GM23338 (cell line): Measurements from ENCODE around the gene AFAP1. TPM values are rescaled to one million over a fixed set of nuclear protein-coding genes. Genes with fewer than 3 reads are reported as not detected.

ENCODE experiments used
- ATAC-seq: fragments of 200-7000 bp; cut with Tn5 transposase; 3 replicates; pipeline ENCODE4 v1.9.1; 2020
- DNase-seq: peaks from one replicate; pipeline ENCODE4 v3.0.0-alpha.2; 2015; ENCODE audit warnings: low spot score
- H2AFZ ChIP-seq: fragments of 200-600 bp; sonication (generic); 2 replicates; pipeline ENCODE4 v1.8.0; 2016; ENCODE audit warnings: antibody characterized with exemption, mild to moderate bottlenecking, moderate library complexity
- H3F3A ChIP-seq: fragments of 200-600 bp; sonication (generic); replicated peaks from 2 replicates; pipeline ENCODE4 v1.8.0; 2017; ENCODE audit warnings: antibody characterized with exemption, mixed run types, low read depth
- H3K27ac ChIP-seq: fragments of 200-600 bp; sonication (generic); 2 replicates; pipeline ENCODE4 v1.6.1; 2016; ENCODE audit warnings: low read depth
- H3K27me3 ChIP-seq: fragments of 200-600 bp; sonication (generic); 2 replicates; pipeline ENCODE4 v1.8.0; 2016; ENCODE audit warnings: mild to moderate bottlenecking, mixed run types, moderate library complexity; ENCODE audit not compliant: insufficient read depth
- H3K36me3 ChIP-seq: fragments of 200-600 bp; sonication (generic); 2 replicates; pipeline ENCODE4 v1.8.0; 2016; ENCODE audit warnings: mild to moderate bottlenecking; ENCODE audit not compliant: insufficient read depth
- H3K4me1 ChIP-seq: fragments of 200-600 bp; sonication (generic); 2 replicates; pipeline ENCODE4 v1.8.0; 2016; ENCODE audit warnings: mild to moderate bottlenecking, moderate library complexity; ENCODE audit not compliant: insufficient read depth
- H3K4me2 ChIP-seq: fragments of 200-600 bp; sonication (generic); 2 replicates; pipeline ENCODE4 v1.7.1; 2017; ENCODE audit warnings: mixed run types
- H3K4me3 ChIP-seq: fragments of 200-600 bp; sonication (generic); 2 replicates; pipeline ENCODE4 v1.6.1; 2016; ENCODE audit warnings: mixed run types
- H3K79me2 ChIP-seq: fragments of 200-600 bp; sonication (generic); replicated peaks from 2 replicates; pipeline ENCODE4 v1.8.0; 2017; ENCODE audit warnings: mild to moderate bottlenecking; ENCODE audit not compliant: insufficient read depth
- H3K9me2 ChIP-seq: fragments of 200-600 bp; sonication (generic); 2 replicates; pipeline ENCODE4 v1.8.0; 2017; ENCODE audit not compliant: insufficient read depth
- H4K20me1 ChIP-seq: fragments of 200-600 bp; sonication (generic); replicated peaks from 2 replicates; pipeline ENCODE4 v1.8.0; 2017; ENCODE audit warnings: mild to moderate bottlenecking; ENCODE audit not compliant: insufficient read depth
- H3K27ac Mint-ChIP-seq: 2 replicates; pipeline ENCODE4 v1.8.0; 2020; ENCODE audit warnings: inconsistent platforms, mild to moderate bottlenecking, moderate library complexity, mixed read lengths
- H3K27me3 Mint-ChIP-seq: 3 replicates; pipeline ENCODE4 v1.8.0; 2022; ENCODE audit warnings: low read depth, mild to moderate bottlenecking, moderate library complexity, mixed read lengths, inconsistent platforms; ENCODE audit not compliant: insufficient read depth, poor library complexity
- H3K36me3 Mint-ChIP-seq: 3 replicates; pipeline ENCODE4 v1.8.0; 2021; ENCODE audit warnings: low read depth, mild to moderate bottlenecking, inconsistent platforms, moderate library complexity, mixed read lengths
- H3K4me1 Mint-ChIP-seq: 3 replicates; pipeline ENCODE4 v1.8.0; 2020; ENCODE audit warnings: mild to moderate bottlenecking, inconsistent platforms, mixed read lengths
- H3K4me3 Mint-ChIP-seq: 3 replicates; pipeline ENCODE4 v1.8.0; 2021; ENCODE audit warnings: moderate library complexity, mild to moderate bottlenecking, inconsistent platforms, mixed read lengths
- H3K9me3 Mint-ChIP-seq: 3 replicates; pipeline ENCODE4 v1.8.0; 2020; ENCODE audit warnings: moderate library complexity, mild to moderate bottlenecking, inconsistent platforms, mixed read lengths
- ETS1 ChIP-seq: IDR thresholded peaks from 2 replicates; pipeline ENCODE4 v1.6.1; 2016; ENCODE audit warnings: antibody characterized with exemption
- EZH2 ChIP-seq: fragments of 200-600 bp; sonication (generic); IDR thresholded peaks from one replicate; pipeline ENCODE4 v1.8.0; 2017; ENCODE audit warnings: antibody characterized with exemption, mild to moderate bottlenecking, low read depth; ENCODE audit not compliant: unreplicated experiment
- EZH2phosphoT487 ChIP-seq: fragments of 200-600 bp; sonication (generic); IDR thresholded peaks from one replicate; pipeline ENCODE4 v1.8.1; 2018; ENCODE audit warnings: antibody characterized with exemption; ENCODE audit not compliant: unreplicated experiment
- POLR2AphosphoS5 ChIP-seq: IDR thresholded peaks from 2 replicates; pipeline ENCODE4 v1.6.1; 2016; ENCODE audit warnings: antibody characterized with exemption, low read depth
- STAT1 ChIP-seq: IDR thresholded peaks from one replicate; pipeline ENCODE4 v1.6.1; 2016; ENCODE audit warnings: antibody characterized with exemption; ENCODE audit not compliant: unreplicated experiment
- ZNF114 ChIP-seq: fragments of 250-450 bp; sonication (Bioruptor Pico); IDR thresholded peaks from 2 replicates; pipeline ENCODE4 v1.5.0; 2020; ENCODE audit warnings: mild to moderate bottlenecking, moderate library complexity
- ZNF331 ChIP-seq: fragments of 250-450 bp; sonication (Bioruptor Pico); IDR thresholded peaks from 2 replicates; pipeline ENCODE4 v1.5.0; 2020; ENCODE audit warnings: low read depth, mild to moderate bottlenecking, moderate library complexity
- polyA plus RNA-seq: library from polyadenylated mRNA; unstranded; fragments of >200 nt; fragmentation: Nextera tagmentation; extraction: Ambion mirVana; gene quantifications from 2 replicates; pipeline ENCODE4 v1.2.1, GENCODE V29; 2016
- total RNA-seq: library from RNA; depleted of rRNA; stranded (reverse); fragments of >200 nt; shearing (Covaris generic); gene quantifications from 2 replicates; pipeline ENCODE4 v1.2.3, GENCODE V29; 2014
- TF ChIP-seq, protein P1 (sequence below): IDR thresholded peaks from one replicate; pipeline ENCODE4 v1.6.1; 2018; ENCODE audit warnings: antibody characterized with exemption; ENCODE audit not compliant: unreplicated experiment
- TF ChIP-seq, protein P2 (sequence below), 2 experiments: fragments of 200-600 bp in 1 of 2; sonication (generic) in 1 of 2; conservative IDR thresholded peaks; 2 replicates each; pipeline versions ENCODE4 v1.5.1 to v1.6.1; 2016 to 2017; ENCODE audit warnings: antibody characterized with exemption in 2 of 2, low read depth in 2 of 2, mild to moderate bottlenecking in 2 of 2, moderate library complexity in 1 of 2

The AFAP1 gene
- total and polyA plus RNA-seq, 2 experiments from 2014 or later = 6.5 to 21.5 TPM

DNA sequence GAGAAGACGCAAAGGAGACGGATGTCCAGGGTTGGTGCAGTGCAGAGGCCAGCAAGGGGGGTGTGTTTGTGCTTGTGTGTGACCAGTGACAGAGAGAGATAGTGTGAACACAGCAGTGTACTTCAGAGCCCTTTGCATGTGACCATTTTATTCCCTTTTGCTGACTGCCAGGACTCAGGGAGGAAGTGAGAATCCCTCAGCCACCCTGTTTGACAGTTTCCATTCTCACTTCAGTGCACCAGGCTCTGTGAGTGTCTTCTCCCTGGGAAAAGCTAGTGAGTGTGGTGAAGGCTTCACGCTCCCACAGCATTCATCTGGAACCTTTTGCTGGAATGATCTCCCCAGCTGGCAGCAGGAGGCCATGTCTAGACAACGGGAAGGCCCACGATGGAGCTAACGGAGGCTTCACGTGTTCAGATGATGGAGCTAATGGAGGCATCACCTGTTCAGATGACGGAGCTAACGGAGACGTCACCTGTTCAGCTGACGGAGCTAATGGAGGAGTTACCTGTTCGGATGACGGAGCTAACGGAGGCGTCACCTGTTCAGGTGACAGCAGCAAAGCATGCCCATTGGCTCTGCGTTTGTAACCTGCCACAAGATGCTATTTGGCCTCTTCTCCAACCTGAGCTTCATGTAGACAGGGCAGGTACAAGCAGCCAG lies 195.4 kb downstream of the AFAP1 start (continued):
- TF ChIP-seq, protein P1, sequence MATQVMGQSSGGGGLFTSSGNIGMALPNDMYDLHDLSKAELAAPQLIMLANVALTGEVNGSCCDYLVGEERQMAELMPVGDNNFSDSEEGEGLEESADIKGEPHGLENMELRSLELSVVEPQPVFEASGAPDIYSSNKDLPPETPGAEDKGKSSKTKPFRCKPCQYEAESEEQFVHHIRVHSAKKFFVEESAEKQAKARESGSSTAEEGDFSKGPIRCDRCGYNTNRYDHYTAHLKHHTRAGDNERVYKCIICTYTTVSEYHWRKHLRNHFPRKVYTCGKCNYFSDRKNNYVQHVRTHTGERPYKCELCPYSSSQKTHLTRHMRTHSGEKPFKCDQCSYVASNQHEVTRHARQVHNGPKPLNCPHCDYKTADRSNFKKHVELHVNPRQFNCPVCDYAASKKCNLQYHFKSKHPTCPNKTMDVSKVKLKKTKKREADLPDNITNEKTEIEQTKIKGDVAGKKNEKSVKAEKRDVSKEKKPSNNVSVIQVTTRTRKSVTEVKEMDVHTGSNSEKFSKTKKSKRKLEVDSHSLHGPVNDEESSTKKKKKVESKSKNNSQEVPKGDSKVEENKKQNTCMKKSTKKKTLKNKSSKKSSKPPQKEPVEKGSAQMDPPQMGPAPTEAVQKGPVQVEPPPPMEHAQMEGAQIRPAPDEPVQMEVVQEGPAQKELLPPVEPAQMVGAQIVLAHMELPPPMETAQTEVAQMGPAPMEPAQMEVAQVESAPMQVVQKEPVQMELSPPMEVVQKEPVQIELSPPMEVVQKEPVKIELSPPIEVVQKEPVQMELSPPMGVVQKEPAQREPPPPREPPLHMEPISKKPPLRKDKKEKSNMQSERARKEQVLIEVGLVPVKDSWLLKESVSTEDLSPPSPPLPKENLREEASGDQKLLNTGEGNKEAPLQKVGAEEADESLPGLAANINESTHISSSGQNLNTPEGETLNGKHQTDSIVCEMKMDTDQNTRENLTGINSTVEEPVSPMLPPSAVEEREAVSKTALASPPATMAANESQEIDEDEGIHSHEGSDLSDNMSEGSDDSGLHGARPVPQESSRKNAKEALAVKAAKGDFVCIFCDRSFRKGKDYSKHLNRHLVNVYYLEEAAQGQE = no peak
- TF ChIP-seq, protein P2, sequence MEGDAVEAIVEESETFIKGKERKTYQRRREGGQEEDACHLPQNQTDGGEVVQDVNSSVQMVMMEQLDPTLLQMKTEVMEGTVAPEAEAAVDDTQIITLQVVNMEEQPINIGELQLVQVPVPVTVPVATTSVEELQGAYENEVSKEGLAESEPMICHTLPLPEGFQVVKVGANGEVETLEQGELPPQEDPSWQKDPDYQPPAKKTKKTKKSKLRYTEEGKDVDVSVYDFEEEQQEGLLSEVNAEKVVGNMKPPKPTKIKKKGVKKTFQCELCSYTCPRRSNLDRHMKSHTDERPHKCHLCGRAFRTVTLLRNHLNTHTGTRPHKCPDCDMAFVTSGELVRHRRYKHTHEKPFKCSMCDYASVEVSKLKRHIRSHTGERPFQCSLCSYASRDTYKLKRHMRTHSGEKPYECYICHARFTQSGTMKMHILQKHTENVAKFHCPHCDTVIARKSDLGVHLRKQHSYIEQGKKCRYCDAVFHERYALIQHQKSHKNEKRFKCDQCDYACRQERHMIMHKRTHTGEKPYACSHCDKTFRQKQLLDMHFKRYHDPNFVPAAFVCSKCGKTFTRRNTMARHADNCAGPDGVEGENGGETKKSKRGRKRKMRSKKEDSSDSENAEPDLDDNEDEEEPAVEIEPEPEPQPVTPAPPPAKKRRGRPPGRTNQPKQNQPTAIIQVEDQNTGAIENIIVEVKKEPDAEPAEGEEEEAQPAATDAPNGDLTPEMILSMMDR (conservative IDR thresholded peaks at IDR 0.05; ENCODE audit: low read depth in 2 of 2) = no peak
- TF ChIP-seq EZH2 (no peak), ETS1 (no peak), EZH2phosphoT487 (no peak)

- Histone ChIP-seq H3K4me2 (no peak overlapping the region), H3F3A (no peaks in the 10 kb centered on the region), H3K9me2 (no peaks in the 10 kb centered on the region), H3K4me1 (no peaks in the 10 kb centered on the region), H4K20me1 (no peaks in the 10 kb centered on the region), H3K4me3 (no peak overlapping the region), H2AFZ (no peak overlapping the region), H3K27ac (no peak overlapping the region), H3K79me2 (no peaks in the 10 kb centered on the region), H3K27me3 (no peaks in the 10 kb centered on the region), H3K36me3 (no peaks in the 10 kb centered on the region)
- Mint-ChIP-seq H3K4me1 (no peaks in the 10 kb centered on the region), H3K36me3 (no peaks in the 10 kb centered on the region; the same call in 1 of the 3 replicates), H3K4me3 (no peak overlapping the region), H3K9me3 (no peaks in the 10 kb centered on the region), H3K27me3 (peaks cover 5% of the 10 kb centered on the region), H3K27ac (no peak overlapping the region)
- DNase-seq = no peak
- ATAC-seq = no peak
- TF ChIP-seq, protein P2 (conservative IDR thresholded peaks at IDR 0.05; ENCODE audit: low read depth in 2 of 2) = no peak
- TF ChIP-seq POLR2AphosphoS5 (no peak), STAT1 (no peak), EZH2 (no peak), ZNF114 (CRISPR knock-in tag) (no peak), ZNF331 (CRISPR knock-in tag) (no peak), EZH2phosphoT487 (no peak)
- TF ChIP-seq, protein P1 = no peak
Observed at GRCh38 chr4:7742807-7743280, 196.8 kb downstream of the AFAP1 start.
